ENCODE results near the gene CDKAL1. TPM values are rescaled to one million over a fixed set of nuclear protein-coding genes. Genes with fewer than 3 reads are reported as not detected.

The CDKAL1 gene
- polyA plus RNA-seq, 2 of the 4 experiments (the other 2 are of a cell fraction): 4.7 to 8.3 TPM

GRCh38 chr6:20773822-20774221 lies 239.6 kb downstream of the CDKAL1 start:
- FAIRE-seq (no peak), ATAC-seq (no peak), DNase-seq (ENCODE audit: low read depth in 1 of 2, low spot score in 1 of 2) (no peak)
- CTCF ChIA-PET: interaction anchor here (0.8 kb wide), 1 partner anchor 9 kb away, joined by 3 read pairs; no protein-coding TSS in a partner anchor
- no peaks in the 10 kb centered on the region for H3K9me3 ChIP-seq
- TF ChIP-seq ZNF302 (CRISPR knock-in tag; IDR thresholded peaks at IDR 0.05) (no peak), SMC3 (IDR thresholded peaks at IDR 0.05) (no peak), HOXB5 (CRISPR knock-in tag; IDR thresholded peaks at IDR 0.05) (no peak), CBX2 (IDR thresholded peaks at IDR 0.05; ENCODE audit: borderline replicate concordance, low read depth) (no peak)
- H3K4me1 ChIP-seq: no peaks in the 10 kb centered on the region; the same call in 2 of the 3 replicates
- POLR2A ChIA-PET: no interaction called here
- H3K4me2 ChIP-seq: no peak overlapping the region
- 17% methylated on average over 1 of the region's 1 CpG for WGBS (ENCODE audit: missing lambda C conversion rate)
- no peak overlapping the region for H3K27ac ChIP-seq
- H3K4me3 ChIP-seq: no peak overlapping the region

- Histone ChIP-seq H3K27ac (no peak overlapping the region), H3K4me2 (no peak overlapping the region), H3K4me1 (no peaks in the 10 kb centered on the region; the same call in 2 of the 3 replicates), H3K4me3 (no peak overlapping the region), H3K9me3 (no peaks in the 10 kb centered on the region)
- ATAC-seq (no peak), DNase-seq (ENCODE audit: low read depth in 1 of 2, low spot score in 1 of 2) (no peak), FAIRE-seq (no peak)
- ChIA-PET POLR2A (no interaction called here), CTCF (no interaction called here)
- TF ChIP-seq TFCP2L1 (CRISPR knock-in tag; IDR thresholded peaks at IDR 0.05): no peak
- TF ChIP-seq KDM1A (IDR thresholded peaks at IDR 0.05; ENCODE audit: low read depth): no peak
- TF ChIP-seq ATOH8 (CRISPR knock-in tag; IDR thresholded peaks at IDR 0.05; ENCODE audit: low read depth): no peak
- no peak for TF ChIP-seq POLR2A (IDR thresholded peaks at IDR 0.05; ENCODE audit: low read length)
- no peak for TF ChIP-seq MYC (IDR thresholded peaks at IDR 0.05; ENCODE audit: borderline replicate concordance, low read length)
- TF ChIP-seq BCL3 (IDR thresholded peaks at IDR 0.05): no peak
- TF ChIP-seq RCOR1 (IDR thresholded peaks at IDR 0.05; ENCODE audit: low read depth, low read length): no peak
- TF ChIP-seq SMC3 (IDR thresholded peaks at IDR 0.05): no peak
- TF ChIP-seq CHD4 (IDR thresholded peaks at IDR 0.05; ENCODE audit: borderline replicate concordance): no peak
- no peak for TF ChIP-seq GATA3 (IDR thresholded peaks at IDR 0.05; ENCODE audit: borderline replicate concordance)
- TF ChIP-seq POLR2AphosphoS2 (conservative IDR thresholded peaks at IDR 0.05; ENCODE audit: low read length): no peak
- no peak for TF ChIP-seq BHLHE40 (IDR thresholded peaks at IDR 0.05; ENCODE audit: low read depth, low read length)
- TF ChIP-seq HDAC2 (IDR thresholded peaks at IDR 0.05): no peak
- TF ChIP-seq ESRRA (IDR thresholded peaks at IDR 0.05; ENCODE audit: borderline replicate concordance, low read length): no peak
- no peak for TF ChIP-seq RFX5 (IDR thresholded peaks at IDR 0.05)
- no peak for TF ChIP-seq ELK1 (IDR thresholded peaks at IDR 0.05; ENCODE audit: low read depth, low read length)
- TF ChIP-seq HEYL (CRISPR knock-in tag; IDR thresholded peaks at IDR 0.05): no peak
- no peak for TF ChIP-seq HMGXB4 (CRISPR knock-in tag; IDR thresholded peaks at IDR 0.05; ENCODE audit: borderline replicate concordance)
- 100% methylated on average over 1 of the region's 1 CpG for WGBS (ENCODE audit: missing lambda C conversion rate)
Measured at GRCh38 chr6:20775981-20776380, 241.7 kb downstream of the CDKAL1 start.

GRCh38 chr6:20777801-20778200 lies 243.5 kb downstream of the CDKAL1 start:
- ATAC-seq (no peak), FAIRE-seq (no peak), DNase-seq (ENCODE audit: low read depth in 1 of 2, low spot score in 1 of 2) (no peak)
- CTCF ChIA-PET: interaction anchor here (0.8 kb wide), 1 partner anchor 95 kb away, joined by 3 read pairs; no protein-coding TSS in a partner anchor
- no peak overlapping the region for H3K4me3 ChIP-seq
- POLR2A ChIA-PET: no interaction called here
- no peak for TF ChIP-seq HDAC2 (IDR thresholded peaks at IDR 0.05)
- no peak for TF ChIP-seq NPAS2 (CRISPR knock-in tag; IDR thresholded peaks at IDR 0.05; ENCODE audit: borderline replicate concordance)
- no peak for TF ChIP-seq HOXB13 (CRISPR knock-in tag; IDR thresholded peaks at IDR 0.05; ENCODE audit: low read depth)
- TF ChIP-seq BHLHE40 (IDR thresholded peaks at IDR 0.05; ENCODE audit: low read depth, low read length): no peak
- TF ChIP-seq ZC3H11A (IDR thresholded peaks at IDR 0.05): no peak
- no peak for TF ChIP-seq POLR2A (IDR thresholded peaks at IDR 0.05; ENCODE audit: low read length)
- no peak for TF ChIP-seq HOXB5 (CRISPR knock-in tag; IDR thresholded peaks at IDR 0.05)
- no peak for TF ChIP-seq MAZ (IDR thresholded peaks at IDR 0.05; ENCODE audit: borderline replicate concordance, low read depth, low read length)
- no peak for TF ChIP-seq POLR2AphosphoS2 (conservative IDR thresholded peaks at IDR 0.05; ENCODE audit: low read length)
- no peak for TF ChIP-seq JUNB (IDR thresholded peaks at IDR 0.05)
- TF ChIP-seq FOSB (CRISPR knock-in tag; IDR thresholded peaks at IDR 0.05): no peak
- no peak for TF ChIP-seq NR3C1 (IDR thresholded peaks at IDR 0.05)
- TF ChIP-seq E2F6 (IDR thresholded peaks at IDR 0.05; ENCODE audit: borderline replicate concordance, low read depth): no peak
- no peaks in the 10 kb centered on the region for H3K9me3 ChIP-seq
- no peak overlapping the region for H3K27ac ChIP-seq
- H3K4me1 ChIP-seq: no peaks in the 10 kb centered on the region
- no peak overlapping the region for H3K4me2 ChIP-seq
